ENCODE results near the gene BAZ2B. TPM values are rescaled to one million over a fixed set of nuclear protein-coding genes. Genes with fewer than 3 reads are reported as not detected.

BAZ2B gene
- total and polyA plus RNA-seq, 2 of the 13 experiments (the other 11 are each of a cell fraction or from before 2014, with no cell fraction given) = 14.0 to 15.1 TPM

DNA sequence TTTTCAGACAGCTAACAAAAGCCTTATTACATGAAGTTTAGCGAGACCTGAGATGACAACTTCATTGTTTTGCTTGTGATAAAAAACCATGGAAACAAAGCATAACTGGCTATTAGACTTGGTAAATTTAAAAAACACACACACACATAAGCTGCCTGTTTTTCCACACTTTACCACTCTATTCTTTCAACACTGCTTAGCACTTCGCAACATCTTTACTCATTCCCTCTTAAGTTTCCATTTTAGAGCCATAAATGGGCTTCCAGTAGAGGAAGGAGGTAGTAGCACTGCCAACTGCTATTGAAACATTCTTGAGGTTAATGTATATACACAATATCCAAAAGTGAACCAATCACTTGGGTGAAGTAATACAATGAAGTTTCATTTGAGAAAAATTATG is 54.1 kb downstream of the BAZ2B start:
- Histone ChIP-seq H3K79me2 (ENCODE audit: insufficient read depth, low read length) (no peaks in the 10 kb centered on the region), H3K9me3 (ENCODE audit: low read length) (no peaks in the 10 kb centered on the region), H3K27me3 (ENCODE audit: control insufficient read depth in 1 of 2, insufficient read depth in 2 of 2, low read length in 2 of 2) (no peaks in the 10 kb centered on the region), H2AFZ (ENCODE audit: low read length) (no peak overlapping the region), H3K27ac (ENCODE audit: extremely low read length, insufficient read depth, low read length) (no peak overlapping the region), H4K20me1 (ENCODE audit: insufficient read depth, low read length) (no peaks in the 10 kb centered on the region), H3K4me3 (replicated peaks in 1 of 3; ENCODE audit: insufficient read depth in 1 of 3, low read depth in 2 of 3, low read length in 3 of 3) (no peak overlapping the region), H3K4me2 (ENCODE audit: low read depth, low read length) (no peak overlapping the region), H3K4me1 (ENCODE audit: insufficient read depth, low read length) (no peaks in the 10 kb centered on the region), H3K9ac (ENCODE audit: insufficient read depth, low read depth, low read length) (no peak overlapping the region), H3K36me3 (replicated peaks in 1 of 2; ENCODE audit: control insufficient read depth in 1 of 2, insufficient read depth in 2 of 2, low read length in 2 of 2) (no peaks in the 10 kb centered on the region)
- 95% methylated on average over 2 of the region's 2 CpGs for WGBS (ENCODE audit: low lambda C conversion rate)
- intact Hi-C loops (cut with micrococcal nuclease; ENCODE audit: unreplicated experiment) (no loop called here), in situ Hi-C loops (cut with HindIII; ENCODE audit: extremely low pct_ligation_motif_present, low pct_unique_long_range_greater_than_20kb) (no loop called here)
- ATAC-seq (no peak), DNase-seq (ENCODE audit: low spot score) (no peak), FAIRE-seq (no peak)
- TF ChIP-seq ZBTB42 (CRISPR knock-in tag; IDR thresholded peaks at IDR 0.05) (no peak), ZNF691 (CRISPR knock-in tag; IDR thresholded peaks at IDR 0.05; ENCODE audit: borderline replicate concordance, low read depth) (no peak), HNF4A (CRISPR knock-in tag; IDR thresholded peaks at IDR 0.05) (no peak), ETV6 (CRISPR knock-in tag; conservative IDR thresholded peaks at IDR 0.05) (no peak), HOMEZ (CRISPR knock-in tag; IDR thresholded peaks at IDR 0.05; ENCODE audit: low read depth) (no peak), FOXC1 (CRISPR knock-in tag; IDR thresholded peaks at IDR 0.05; ENCODE audit: borderline replicate concordance) (no peak), MLLT10 (CRISPR knock-in tag; IDR thresholded peaks at IDR 0.05) (no peak), ZNF792 (CRISPR knock-in tag; IDR thresholded peaks at IDR 0.05) (no peak), IKZF1 (IDR thresholded peaks at IDR 0.05) (no peak), CENPT (CRISPR knock-in tag; IDR thresholded peaks at IDR 0.05; ENCODE audit: low read depth) (no peak), ZNF800 (CRISPR knock-in tag; IDR thresholded peaks at IDR 0.05) (no peak), NCOA5 (CRISPR knock-in tag; IDR thresholded peaks at IDR 0.05) (no peak)
- ChIA-PET CTCF (ENCODE audit: low intra/inter-chr PET ratio, low total read pairs) (no interaction called here), POLR2A (no interaction called here)
- no TSS peak for BruUV-seq (replicated peaks)
